ENCODE results near the gene DNASE2B. TPM values are rescaled to one million over a fixed set of nuclear protein-coding genes. Genes with fewer than 3 reads are reported as not detected.

Gene DNASE2B
- total and polyA plus RNA-seq, 2 donors from 2014 or later: not detected

DNA sequence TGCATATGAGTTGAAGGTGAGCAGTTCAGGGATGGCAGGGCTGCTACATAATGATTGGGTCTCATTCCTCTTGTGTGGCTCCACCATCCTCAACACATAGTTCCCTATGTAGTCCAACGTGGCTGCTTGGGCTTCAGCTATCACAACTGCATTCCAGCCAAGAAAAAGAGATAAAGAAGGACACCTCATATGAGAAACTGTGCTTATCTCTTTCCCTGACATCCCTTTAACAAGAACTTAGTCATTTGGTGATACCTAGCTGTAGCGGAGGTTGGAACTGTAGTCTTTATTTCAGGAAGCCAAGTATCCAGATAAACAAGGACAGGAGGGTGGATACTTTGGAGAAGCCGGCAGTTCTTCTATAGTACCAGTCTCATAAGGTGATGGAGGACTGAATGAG, 42.7 kb upstream of the DNASE2B start:
- no peak for FAIRE-seq
- no peaks in the 10 kb centered on the region for H3K36me3 ChIP-seq (ENCODE audit: control insufficient read depth in 2 of 3, insufficient read depth in 3 of 3, low read length in 3 of 3)
- H3K9ac ChIP-seq (ENCODE audit: low read length in 3 of 3): no peak overlapping the region
- no peaks in the 10 kb centered on the region for H3K9me3 ChIP-seq (ENCODE audit: control insufficient read depth in 2 of 3, insufficient read depth in 1 of 3, low read length in 3 of 3)
- no peaks in the 10 kb centered on the region for H3K4me1 ChIP-seq (ENCODE audit: control insufficient read depth in 2 of 3, insufficient read depth in 2 of 3, low read depth in 1 of 3, low read length in 3 of 3)
- H3K27me3 ChIP-seq (ENCODE audit: control insufficient read depth, insufficient read depth, low read length): no peaks in the 10 kb centered on the region
- H3K4me3 ChIP-seq (ENCODE audit: low read length in 3 of 3): no peak overlapping the region
- intact Hi-C loops (cut with DNase I): no loop called here
- TF ChIP-seq, protein P1, sequence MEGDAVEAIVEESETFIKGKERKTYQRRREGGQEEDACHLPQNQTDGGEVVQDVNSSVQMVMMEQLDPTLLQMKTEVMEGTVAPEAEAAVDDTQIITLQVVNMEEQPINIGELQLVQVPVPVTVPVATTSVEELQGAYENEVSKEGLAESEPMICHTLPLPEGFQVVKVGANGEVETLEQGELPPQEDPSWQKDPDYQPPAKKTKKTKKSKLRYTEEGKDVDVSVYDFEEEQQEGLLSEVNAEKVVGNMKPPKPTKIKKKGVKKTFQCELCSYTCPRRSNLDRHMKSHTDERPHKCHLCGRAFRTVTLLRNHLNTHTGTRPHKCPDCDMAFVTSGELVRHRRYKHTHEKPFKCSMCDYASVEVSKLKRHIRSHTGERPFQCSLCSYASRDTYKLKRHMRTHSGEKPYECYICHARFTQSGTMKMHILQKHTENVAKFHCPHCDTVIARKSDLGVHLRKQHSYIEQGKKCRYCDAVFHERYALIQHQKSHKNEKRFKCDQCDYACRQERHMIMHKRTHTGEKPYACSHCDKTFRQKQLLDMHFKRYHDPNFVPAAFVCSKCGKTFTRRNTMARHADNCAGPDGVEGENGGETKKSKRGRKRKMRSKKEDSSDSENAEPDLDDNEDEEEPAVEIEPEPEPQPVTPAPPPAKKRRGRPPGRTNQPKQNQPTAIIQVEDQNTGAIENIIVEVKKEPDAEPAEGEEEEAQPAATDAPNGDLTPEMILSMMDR (IDR thresholded peaks at IDR 0.05; ENCODE audit: borderline replicate concordance, extremely low read depth, insufficient read depth): no peak
- no peak for DNase-seq
- no peak overlapping the region for H3K27ac ChIP-seq (ENCODE audit: low read depth in 2 of 2, low read length in 2 of 2)

DNA sequence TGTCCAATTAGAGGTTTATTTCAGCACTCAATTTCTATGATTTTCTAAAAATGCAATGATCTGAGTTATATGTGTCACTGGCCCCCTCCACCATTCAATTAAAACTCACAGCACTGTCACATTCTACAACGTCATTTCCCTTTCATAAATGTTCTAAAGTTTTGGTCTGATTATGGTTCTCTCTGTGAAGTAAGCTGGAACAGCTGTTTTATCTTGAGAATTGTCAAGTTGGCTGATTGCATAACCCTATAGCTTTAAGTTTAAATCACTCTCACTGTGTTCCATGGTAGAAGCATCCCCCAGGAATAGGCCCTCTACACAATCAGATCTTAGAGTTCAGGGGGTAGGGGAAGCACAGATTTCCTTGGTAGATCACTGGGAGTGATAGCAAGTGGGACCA, 41.4 kb upstream of the DNASE2B start:
- intact Hi-C loops (cut with DNase I): no loop called here
- Histone ChIP-seq H3K9me3 (ENCODE audit: control insufficient read depth in 2 of 3, insufficient read depth in 1 of 3, low read length in 3 of 3) (no peaks in the 10 kb centered on the region), H3K4me1 (ENCODE audit: control insufficient read depth in 2 of 3, insufficient read depth in 2 of 3, low read depth in 1 of 3, low read length in 3 of 3) (no peaks in the 10 kb centered on the region), H3K27ac (ENCODE audit: low read depth in 2 of 2, low read length in 2 of 2) (no peak overlapping the region), H3K9ac (ENCODE audit: low read length in 3 of 3) (no peak overlapping the region), H3K27me3 (ENCODE audit: control insufficient read depth, insufficient read depth, low read length) (no peaks in the 10 kb centered on the region), H3K4me3 (ENCODE audit: low read length in 3 of 3) (no peak overlapping the region), H3K36me3 (ENCODE audit: control insufficient read depth in 2 of 3, insufficient read depth in 3 of 3, low read length in 3 of 3) (no peaks in the 10 kb centered on the region)
- no peak for FAIRE-seq
- TF ChIP-seq, protein P1 (IDR thresholded peaks at IDR 0.05; ENCODE audit: borderline replicate concordance, extremely low read depth, insufficient read depth): no peak
- DNase-seq: no peak

DNA sequence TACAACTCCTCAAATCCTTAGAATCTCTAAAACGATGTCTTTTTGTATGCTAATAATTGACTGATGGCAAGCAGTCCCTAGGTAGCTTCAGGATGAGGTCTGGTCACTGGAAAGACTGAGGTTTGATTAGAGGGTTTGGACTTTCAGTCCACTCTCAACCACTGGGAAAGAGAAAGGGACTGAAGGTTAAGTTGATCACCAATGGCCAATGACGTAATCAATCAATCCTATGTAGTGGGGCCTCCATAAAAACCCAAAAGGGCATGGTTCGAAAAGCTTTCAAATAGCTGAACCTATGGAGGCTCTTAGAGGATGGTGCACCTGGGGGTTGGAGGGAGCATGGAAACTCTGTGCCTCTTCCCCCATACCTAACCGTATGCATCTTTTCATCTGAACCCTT, 39.6 kb upstream of the DNASE2B start:
- no peaks in the 10 kb centered on the region for H3K27me3 ChIP-seq (ENCODE audit: control insufficient read depth, insufficient read depth, low read length)
- H3K36me3 ChIP-seq (ENCODE audit: control insufficient read depth in 2 of 3, insufficient read depth in 3 of 3, low read length in 3 of 3): no peaks in the 10 kb centered on the region
- no peak overlapping the region for H3K9ac ChIP-seq (ENCODE audit: low read length in 3 of 3)
- DNase-seq (no peak), FAIRE-seq (no peak)
- H3K9me3 ChIP-seq (ENCODE audit: control insufficient read depth in 2 of 3, insufficient read depth in 1 of 3, low read length in 3 of 3): no peaks in the 10 kb centered on the region
- TF ChIP-seq, protein P1 (IDR thresholded peaks at IDR 0.05; ENCODE audit: borderline replicate concordance, extremely low read depth, insufficient read depth): no peak
- no peak overlapping the region for H3K27ac ChIP-seq (ENCODE audit: low read depth in 2 of 2, low read length in 2 of 2)
- H3K4me3 ChIP-seq (ENCODE audit: low read length in 3 of 3): no peak overlapping the region
- intact Hi-C loops (cut with DNase I): no loop called here
- no peaks in the 10 kb centered on the region for H3K4me1 ChIP-seq (ENCODE audit: control insufficient read depth in 2 of 3, insufficient read depth in 2 of 3, low read depth in 1 of 3, low read length in 3 of 3)

DNA sequence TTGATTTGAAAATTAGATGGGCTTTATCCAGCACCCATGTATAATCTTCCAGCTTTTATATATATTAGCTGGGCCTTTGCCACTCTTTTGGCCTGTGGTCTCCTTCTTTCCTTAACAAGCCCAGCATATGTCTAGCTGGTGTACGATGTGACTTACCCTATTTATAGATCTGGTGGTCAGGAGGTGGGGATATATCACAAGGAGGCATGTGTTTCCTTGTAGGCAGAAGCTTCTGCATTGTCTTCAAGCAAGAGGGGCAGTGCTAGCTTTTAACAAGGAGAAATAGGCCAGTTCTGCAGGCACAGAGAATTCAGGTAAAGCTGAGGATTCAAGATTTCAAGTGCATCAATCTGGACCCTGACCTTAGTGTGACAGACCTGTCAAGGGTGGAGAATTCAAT, 38.0 kb upstream of the DNASE2B start:
- FAIRE-seq (no peak), DNase-seq (no peak)
- Histone ChIP-seq H3K36me3 (ENCODE audit: control insufficient read depth in 2 of 3, insufficient read depth in 3 of 3, low read length in 3 of 3) (no peaks in the 10 kb centered on the region), H3K27ac (ENCODE audit: low read depth in 2 of 2, low read length in 2 of 2) (no peak overlapping the region), H3K27me3 (ENCODE audit: control insufficient read depth, insufficient read depth, low read length) (no peaks in the 10 kb centered on the region), H3K9me3 (ENCODE audit: control insufficient read depth in 2 of 3, insufficient read depth in 1 of 3, low read length in 3 of 3) (no peaks in the 10 kb centered on the region), H3K4me3 (ENCODE audit: low read length in 3 of 3) (no peak overlapping the region), H3K4me1 (ENCODE audit: control insufficient read depth in 2 of 3, insufficient read depth in 2 of 3, low read depth in 1 of 3, low read length in 3 of 3) (no peaks in the 10 kb centered on the region), H3K9ac (ENCODE audit: low read length in 3 of 3) (no peak overlapping the region)
- intact Hi-C loops (cut with DNase I): no loop called here
- TF ChIP-seq, protein P1 (IDR thresholded peaks at IDR 0.05; ENCODE audit: borderline replicate concordance, extremely low read depth, insufficient read depth): no peak
